Activated CD4-positive, CD25-positive, alpha-beta regulatory T cell treated with anti-CD3 and anti-CD28 coated beads, Interleukin-2, amount 50 U/mL, for 72 hours (primary cell): ENCODE measurements around the gene F5.
"Not testable (repeated sequence)": the region's sequence is repeated elsewhere in the genome, so short reads cannot be mapped to it uniquely, and the experiment has no call there.

Experiments
- DNase-seq: peaks from one replicate; pipeline ENCODE4 v3.0.0; 2021

The F5 gene

DNA sequence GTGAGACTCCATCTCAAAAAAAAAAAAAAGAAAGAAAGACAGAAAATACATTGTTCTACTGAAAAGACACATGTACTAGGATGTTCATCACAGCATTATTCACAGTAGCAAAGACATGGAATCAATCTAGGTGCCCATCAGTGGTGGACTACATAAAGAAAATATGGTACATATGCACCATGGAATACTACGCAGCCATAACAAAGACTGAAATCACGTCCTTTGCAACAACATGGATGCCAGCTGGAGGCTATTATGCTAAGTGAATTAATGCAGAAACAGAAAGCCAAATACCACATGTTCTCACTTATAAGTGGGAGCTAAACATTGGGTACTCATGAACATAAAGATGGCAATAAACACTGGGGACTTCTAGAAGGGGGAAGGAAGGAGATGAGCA is 51.6 kb downstream of the F5 start:
- DNase-seq: no peak

- DNase-seq: not testable (repeated sequence)
Observed at GRCh38 chr1:169533528-169534190, 52.6 kb downstream of the F5 start.

- DNase-seq: no peak
Observed at GRCh38 chr1:169530448-169530847, 55.8 kb downstream of the F5 start.

DNA sequence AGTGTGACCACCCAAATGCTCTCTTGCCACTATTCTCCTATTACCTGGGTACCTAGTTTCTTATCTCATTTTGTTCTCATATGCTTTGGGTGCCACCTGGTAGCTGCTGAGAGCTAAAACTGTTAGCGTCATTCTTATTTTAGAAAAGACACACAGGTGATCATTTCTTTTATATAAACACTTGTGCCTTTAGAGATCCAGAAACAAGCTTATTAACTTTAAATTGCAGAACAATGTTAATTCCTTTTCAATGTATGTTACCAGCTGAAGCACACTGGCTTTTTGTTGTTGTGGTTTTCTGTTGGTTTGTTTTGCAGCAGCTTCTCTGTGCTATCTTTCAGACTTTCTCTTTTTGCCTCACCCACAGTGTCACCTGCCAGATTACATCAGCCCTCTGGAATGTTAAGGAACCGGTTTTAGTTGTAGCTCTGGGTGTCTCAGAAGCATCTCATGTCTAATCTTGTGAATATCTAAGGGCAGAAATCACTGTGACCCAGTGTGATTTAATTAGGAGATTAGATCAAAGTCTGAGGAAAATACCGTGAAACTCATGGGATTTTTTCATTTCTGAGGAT is 57.1 kb downstream of the F5 start:
- no peak for DNase-seq

DNA sequence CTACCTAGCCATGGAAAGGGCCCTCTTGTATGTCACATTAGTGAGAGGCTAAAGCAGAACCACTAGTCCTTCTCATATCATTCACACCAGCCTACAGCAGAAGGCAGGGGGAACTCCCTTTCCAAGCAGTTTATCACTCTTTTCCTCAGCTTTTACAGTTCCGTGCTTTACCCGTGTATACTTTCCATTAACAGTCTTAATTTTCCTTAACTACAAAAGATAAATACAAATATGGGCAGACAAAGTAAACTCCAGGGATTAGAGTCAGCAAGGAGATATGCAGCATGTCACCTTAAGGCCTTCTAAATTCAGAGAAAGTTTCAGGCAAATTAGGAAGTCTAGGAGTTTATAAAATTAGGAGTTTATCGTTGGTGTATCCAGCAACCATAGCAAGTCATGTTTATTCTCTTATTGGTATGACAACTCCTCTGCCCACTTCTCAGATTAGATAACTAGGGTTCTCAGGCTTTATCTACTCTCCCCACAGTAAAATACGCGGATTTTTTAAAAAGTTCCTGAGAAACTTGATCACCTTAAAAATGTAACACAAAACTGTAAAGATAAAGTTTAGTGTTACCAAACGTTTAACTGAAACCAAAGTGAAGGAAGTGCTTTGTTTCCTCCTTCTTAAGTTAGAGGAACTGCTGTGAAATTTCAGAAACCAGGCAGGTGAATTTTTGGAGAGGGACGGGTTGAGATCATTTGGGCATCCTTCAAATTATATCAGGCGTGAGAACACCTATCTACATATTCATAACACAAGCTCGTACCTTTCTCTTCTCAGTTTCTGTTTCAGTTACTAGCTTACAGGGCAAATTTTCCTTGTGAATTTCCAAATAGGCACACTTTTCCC is 57.8 kb downstream of the F5 start:
- DNase-seq: no peak

DNA sequence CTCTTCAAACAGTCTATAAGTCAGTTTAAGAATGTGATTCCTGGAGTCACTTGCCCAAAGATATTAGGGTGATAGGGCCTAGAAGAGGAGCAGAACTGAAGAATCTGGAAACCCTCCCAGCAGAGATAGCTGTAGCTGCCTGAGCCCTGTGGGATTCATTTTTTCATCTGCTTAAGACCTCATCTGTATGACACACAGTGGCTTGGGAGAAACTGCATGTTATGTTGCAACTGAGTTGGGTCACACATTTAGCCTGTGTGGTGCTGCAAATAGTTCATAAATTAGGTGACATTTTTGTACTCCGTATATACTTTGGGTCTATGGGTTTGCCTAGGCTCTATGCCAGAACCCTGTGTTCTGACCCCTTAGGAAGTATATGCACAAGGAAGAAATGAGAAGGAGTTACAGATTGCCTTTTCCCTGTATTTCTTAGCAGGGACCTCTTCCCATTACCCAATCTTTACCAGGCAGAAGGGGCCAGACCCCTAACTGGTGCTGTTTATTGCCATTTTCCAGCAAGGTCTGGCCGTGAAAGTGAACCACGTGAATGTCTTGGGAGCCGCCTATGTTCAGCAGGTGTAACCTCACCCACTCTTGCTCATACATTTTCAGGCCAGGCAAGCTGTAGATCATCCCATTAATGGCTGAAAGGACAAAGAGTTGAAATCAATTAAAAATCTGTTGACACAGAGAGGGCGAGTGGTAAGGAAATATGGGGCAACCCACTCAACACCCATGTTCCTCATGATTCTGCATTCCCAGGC is 58.6 kb downstream of the F5 start:
- DNase-seq: no peak

- DNase-seq: no peak
Observed at GRCh38 chr1:169527001-169527400, 59.3 kb downstream of the F5 start.

DNA sequence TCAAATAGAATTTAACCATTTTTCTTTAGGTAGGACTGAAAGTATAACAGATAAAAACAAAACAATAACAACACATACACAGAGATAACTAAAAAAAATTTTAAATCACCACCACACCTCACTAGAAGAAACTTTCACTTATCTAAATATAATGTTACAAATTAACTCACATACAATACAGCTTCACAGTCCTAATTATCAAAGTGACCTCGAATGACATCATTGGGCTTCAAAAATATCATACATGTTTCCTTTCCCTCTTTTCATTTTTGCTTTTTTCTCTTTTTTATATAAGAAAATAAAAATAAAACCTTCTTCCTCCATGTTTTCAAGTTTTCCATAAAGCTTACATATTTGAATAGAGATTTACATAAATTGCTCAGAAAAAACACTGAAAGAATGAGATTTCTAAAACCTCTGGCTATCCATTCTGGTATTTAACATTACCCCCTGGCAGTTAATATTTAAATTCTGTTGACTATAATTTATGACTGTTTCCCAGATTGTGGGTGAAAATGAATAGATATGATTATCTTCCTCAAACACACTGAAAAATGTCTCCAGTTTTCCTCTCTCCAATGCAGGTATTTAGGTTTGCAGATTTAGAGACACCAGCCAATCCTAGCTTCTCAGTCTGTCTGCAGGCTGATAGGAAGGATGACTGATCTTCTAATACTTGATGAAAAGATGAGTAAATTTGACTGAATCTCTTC is 60.0 kb downstream of the F5 start:
- no peak for DNase-seq

- DNase-seq: no peak
Observed at GRCh38 chr1:169525391-169525790, 60.9 kb downstream of the F5 start.

DNA sequence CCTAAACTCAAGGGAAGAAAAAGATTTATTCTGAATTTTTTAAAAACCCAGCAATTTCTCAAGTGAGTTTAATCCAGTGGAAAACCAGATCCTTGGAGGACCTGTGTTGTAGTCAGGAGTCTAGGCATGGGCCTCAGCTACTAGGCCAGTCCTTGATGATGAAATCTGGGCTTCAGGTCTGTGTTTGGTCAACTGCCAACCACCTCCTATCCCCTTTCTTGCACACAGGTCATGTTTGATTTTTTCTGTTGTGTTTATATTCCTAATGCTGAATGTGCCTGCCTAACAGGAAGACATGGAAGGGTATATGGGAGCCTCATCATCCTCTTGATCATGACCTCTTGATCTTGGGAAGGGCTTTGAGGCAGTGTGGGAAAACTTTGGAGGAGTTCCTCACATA is 62.4 kb downstream of the F5 start:
- DNase-seq: no peak

DNA sequence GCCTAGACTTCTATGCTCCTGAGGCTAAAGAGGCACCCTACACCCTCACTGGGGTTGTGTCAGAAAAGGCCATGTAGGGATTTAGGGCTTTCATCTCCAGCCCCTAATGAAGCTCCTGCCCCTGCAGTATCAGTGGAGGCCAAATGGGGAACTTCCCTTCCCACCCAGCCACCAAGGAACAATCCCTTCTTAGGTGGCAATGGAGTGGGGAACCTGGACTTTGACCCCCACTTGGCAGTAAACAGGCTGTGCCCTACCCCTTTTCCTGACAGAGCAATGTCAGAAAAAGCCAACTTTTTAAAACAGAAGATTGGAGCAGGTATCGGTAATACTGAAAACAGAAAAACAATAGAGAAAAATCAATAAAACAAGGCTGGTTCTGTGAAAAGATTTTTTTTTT is 65.1 kb downstream of the F5 start:
- DNase-seq: no peak

- no peak for DNase-seq
Observed at GRCh38 chr1:169517558-169518186, 68.6 kb downstream of the F5 start.

GRCh38 chr1:169515641-169516040 is 70.6 kb downstream of the F5 start:
- DNase-seq: no peak

- no peak for DNase-seq
Observed at GRCh38 chr1:169514566-169515270, 71.6 kb downstream of the F5 start.

GRCh38 chr1:169513208-169513607 is 73.1 kb downstream of the F5 start:
- no peak for DNase-seq

- no peak for DNase-seq
Observed at GRCh38 chr1:169511316-169512005, 74.8 kb downstream of the F5 start.

GRCh38 chr1:169510060-169510459 is 76.2 kb downstream of the F5 start:
- no peak for DNase-seq

- DNase-seq: no peak
Observed at GRCh38 chr1:169509354-169509753, 76.9 kb downstream of the F5 start.

- DNase-seq: no peak
Observed at GRCh38 chr1:169508432-169509338, 77.6 kb downstream of the F5 start.

GRCh38 chr1:169507413-169507812 is 78.9 kb downstream of the F5 start:
- DNase-seq: no peak
